GM19023 (cell line): Measurements from ENCODE around the gene RIMBP2.

Experiments used
- ATAC-seq: cut with Tn5 transposase; IDR thresholded peaks from one replicate; pipeline ENCODE4 v1.9.1; 2021; ENCODE audit warnings: mild to moderate bottlenecking, moderate library complexity; ENCODE audit not compliant: unreplicated experiment

The RIMBP2 gene

GRCh38 chr12:130434560-130434959, 281.5 kb downstream of the RIMBP2 start:
- ATAC-seq = no peak

- ATAC-seq = no peak
These were observed 282.3 kb downstream of the RIMBP2 start for GRCh38 chr12:130433834-130434233.

GRCh38 chr12:130433411-130433810, 282.7 kb downstream of the RIMBP2 start:
- no peak for ATAC-seq

GRCh38 chr12:130431176-130431575, 284.9 kb downstream of the RIMBP2 start:
- ATAC-seq = no peak

- ATAC-seq = no peak
These were observed 286.2 kb downstream of the RIMBP2 start for GRCh38 chr12:130429656-130430505.

GRCh38 chr12:130428116-130428515, 288.0 kb downstream of the RIMBP2 start:
- no peak for ATAC-seq

- ATAC-seq = no peak
These were observed 288.7 kb downstream of the RIMBP2 start for GRCh38 chr12:130427381-130427887.

- ATAC-seq = no peak
These were observed 290.3 kb downstream of the RIMBP2 start for GRCh38 chr12:130425698-130426245.

GRCh38 chr12:130424858-130425697, 291.0 kb downstream of the RIMBP2 start:
- ATAC-seq = no peak

GRCh38 chr12:130423991-130424857, 291.9 kb downstream of the RIMBP2 start:
- ATAC-seq = no peak

- ATAC-seq = no peak
These were observed 293.0 kb downstream of the RIMBP2 start for GRCh38 chr12:130423136-130423535.

- ATAC-seq = no peak
These were observed 293.4 kb downstream of the RIMBP2 start for GRCh38 chr12:130422676-130423075.

- no peak for ATAC-seq
These were observed 294.2 kb downstream of the RIMBP2 start for GRCh38 chr12:130421896-130422295.

GRCh38 chr12:130420071-130420470, 296.0 kb downstream of the RIMBP2 start:
- ATAC-seq = no peak

- ATAC-seq = no peak
These were observed 297.0 kb downstream of the RIMBP2 start for GRCh38 chr12:130419116-130419515.

GRCh38 chr12:130418251-130418650, 297.8 kb downstream of the RIMBP2 start:
- ATAC-seq = no peak

- no peak for ATAC-seq
These were observed 301.7 kb downstream of the RIMBP2 start for GRCh38 chr12:130414381-130414780.

- no peak for ATAC-seq
These were observed 302.2 kb downstream of the RIMBP2 start for GRCh38 chr12:130413909-130414308.

GRCh38 chr12:130412384-130412783, 303.7 kb downstream of the RIMBP2 start:
- ATAC-seq = no peak

GRCh38 chr12:130405332-130405731, 310.8 kb downstream of the RIMBP2 start:
- no peak for ATAC-seq
